GM19240 (cell line): Measurements from ENCODE around the gene MED14.

ENCODE experiments used
- DNase-seq: peaks from one replicate; pipeline ENCODE4 v3.0.0; 2011; ENCODE audit warnings: low spot score; ENCODE audit not compliant: insufficient read length

MED14 gene

GRCh38 chrX:40612511-40612910, 122.8 kb downstream of the MED14 start:
- no peak for DNase-seq

GRCh38 chrX:40607381-40607780, 128.0 kb downstream of the MED14 start:
- DNase-seq = no peak

GRCh38 chrX:40603446-40603845, 131.9 kb downstream of the MED14 start:
- no peak for DNase-seq
